Sigmoid colon (tissue), 7 donors: ENCODE data around the gene IL1R1. TPM values are rescaled to one million over a fixed set of nuclear protein-coding genes. Genes with fewer than 3 reads are reported as not detected.

Experiments used
- DNase-seq: peaks from one replicate; pipeline ENCODE4 v3.0.0-alpha.2; 2019
- H3K27ac ChIP-seq, 4 donors: fragments of 200-600 bp; sonication (generic); one replicate each; pipeline ENCODE4 v1.5.1; 2016 to 2019; ENCODE audit warnings: mild to moderate bottlenecking in 1 of 4
- H3K27me3 ChIP-seq, 3 donors: fragments of 200-600 bp; sonication (generic); one replicate each; pipeline ENCODE4 v1.5.1; 2019; ENCODE audit warnings: mild to moderate bottlenecking in 1 of 3
- H3K36me3 ChIP-seq, 4 donors: fragments of 200-600 bp; sonication (generic); one replicate each; pipeline ENCODE4 v1.5.1; 2016 to 2019
- H3K4me1 ChIP-seq, 4 donors: fragments of 200-600 bp; sonication (generic); one replicate each; pipeline ENCODE4 v1.5.1; 2017 to 2019
- H3K4me3 ChIP-seq, 4 donors: fragments of 200-600 bp; sonication (generic); one replicate each; pipeline ENCODE4 v1.5.1; 2017 to 2019; ENCODE audit warnings: mild to moderate bottlenecking in 2 of 4, moderate library complexity in 1 of 4
- H3K9me3 ChIP-seq, 4 donors: fragments of 200-600 bp in 3 of 4; sonication (generic) in 3 of 4; one replicate each; pipeline versions ENCODE4 v1.5.1 to v1.6.1; 2013 to 2019
- CTCF ChIP-seq, 4 experiments: fragments of 450-650 bp in 3 of 4; fragments of 200-600 bp in 1 of 4; IDR thresholded peaks; one replicate each; pipeline ENCODE4 v1.5.1; 2016 to 2019; ENCODE audit warnings: antibody characterized with exemption in 4 of 4, mild to moderate bottlenecking in 3 of 4, moderate library complexity in 2 of 4
- EP300 ChIP-seq, 4 donors: sonication (generic); formaldehyde crosslinking; IDR thresholded peaks; one replicate each; pipeline ENCODE4 v1.6.1; 2017; ENCODE audit warnings: antibody characterized with exemption in 4 of 4
- POLR2A ChIP-seq, 2 donors: fragments of 450-650 bp; IDR thresholded peaks; one replicate each; pipeline ENCODE4 v1.6.1; 2016; ENCODE audit warnings: antibody characterized with exemption in 2 of 2, mild to moderate bottlenecking in 2 of 2, moderate library complexity in 2 of 2
- POLR2AphosphoS5 ChIP-seq, 4 donors: sonication (generic); formaldehyde crosslinking; IDR thresholded peaks; one replicate each; pipeline ENCODE4 v1.6.1; 2017; ENCODE audit warnings: antibody characterized with exemption in 4 of 4
- WGBS, 2 donors: extraction: QIAGEN DNeasy Blood & Tissue Kit; methylation state at CpG; one replicate each; pipeline ENCODE4 v1.1.7; 2013; 5-methylcytosine and 5-hydroxymethylcytosine counted together
- intact Hi-C: fragments of 100-400 bp; cut with DNase I; formaldehyde crosslinking; loops from one replicate; pipeline ENCODE4 v1.15.1; 2023
- polyA plus RNA-seq, 3 donors: library from polyadenylated mRNA; stranded (reverse); fragments of 200-250 nt; gene quantifications; one replicate each; pipeline ENCODE4 v1.2.3, GENCODE V29; 2013
- total RNA-seq, 4 donors: library from RNA; depleted of rRNA; stranded (reverse); fragments of >200 nt; gene quantifications; one replicate each; pipeline ENCODE4 v1.1.0, GENCODE V29; 2016
- donor health status: healthy with polysubstance abuse.
- donor health status: Bipolar disorder and iron deficiency.
- donor health status: healthy.

Gene IL1R1
- total and polyA plus RNA-seq, 7 donors = 14.6 to 144 (median 43.2) TPM

- Histone ChIP-seq H3K36me3 (peaks cover 0 to 12% (median 0%) of the 10 kb centered on the region in 4 donors), H3K27ac (peak overlapping the region; percentile 82 to 88 (median 86)), H3K27me3 (no peaks in the 10 kb centered on the region), H3K9me3 (peaks cover 0 to 15% (median 3%) of the 10 kb centered on the region in 4 donors), H3K4me3 (peak overlapping the region; percentile 50 to 71 (median 62)), H3K4me1 (peaks cover 0 to 18% (median 6%) of the 10 kb centered on the region in 4 donors)
- intact Hi-C loops = loop anchor here (2.0 to 5.0 kb wide), 3 partner anchors 39 to 91 kb away; no protein-coding TSS in a partner anchor
- no peak for TF ChIP-seq POLR2AphosphoS5 (IDR thresholded peaks at IDR 0.05)
- no peak for TF ChIP-seq CTCF (IDR thresholded peaks at IDR 0.05)
- TF ChIP-seq POLR2A (IDR thresholded peaks at IDR 0.05) = no peak
- no peak for TF ChIP-seq EP300 (IDR thresholded peaks at IDR 0.05)
- WGBS, 2 donors = 78 to 86% methylated on average over 10 of the region's 10 CpGs
- peak; percentile 72 for DNase-seq
Observed at GRCh38 chr2:102143450-102143985, 972 bp downstream of the IL1R1 start.

GRCh38 chr2:102144128-102144527 is 1.6 kb downstream of the IL1R1 start:
- H3K9me3 ChIP-seq = peaks cover 0 to 15% (median 3%) of the 10 kb centered on the region in 4 donors
- WGBS, 2 donors = 71 to 72% methylated on average over 4 of the region's 4 CpGs
- H3K4me3 ChIP-seq = peak overlapping the region in 3 of 4 donors; percentile 59 to 71 (median 64)
- peak overlapping the region; percentile 82 to 88 (median 86) for H3K27ac ChIP-seq
- intact Hi-C loops = loop anchor here (5.0 kb wide), 1 partner anchor 92 kb away; no protein-coding TSS in a partner anchor
- no peak for TF ChIP-seq EP300 (IDR thresholded peaks at IDR 0.05)
- no peak for TF ChIP-seq POLR2A (IDR thresholded peaks at IDR 0.05)
- no peak for TF ChIP-seq CTCF (IDR thresholded peaks at IDR 0.05)
- TF ChIP-seq POLR2AphosphoS5 (IDR thresholded peaks at IDR 0.05) = no peak
- peaks cover 0 to 18% (median 6%) of the 10 kb centered on the region in 4 donors for H3K4me1 ChIP-seq
- no peaks in the 10 kb centered on the region for H3K27me3 ChIP-seq
- H3K36me3 ChIP-seq = peaks cover 0 to 12% (median 0%) of the 10 kb centered on the region in 4 donors
- DNase-seq = no peak

GRCh38 chr2:102145107-102145506 is 2.6 kb downstream of the IL1R1 start:
- H3K4me3 ChIP-seq = no peak overlapping the region
- no peak for TF ChIP-seq POLR2AphosphoS5 (IDR thresholded peaks at IDR 0.05)
- no peak for TF ChIP-seq CTCF (IDR thresholded peaks at IDR 0.05)
- no peak for TF ChIP-seq POLR2A (IDR thresholded peaks at IDR 0.05)
- no peak for TF ChIP-seq EP300 (IDR thresholded peaks at IDR 0.05)
- H3K27ac ChIP-seq = no peak overlapping the region
- WGBS, 2 donors = 87 to 94% methylated on average over 4 of the region's 4 CpGs
- no peaks in the 10 kb centered on the region for H3K27me3 ChIP-seq
- intact Hi-C loops = no loop called here
- peaks cover 0 to 15% (median 3%) of the 10 kb centered on the region in 4 donors for H3K9me3 ChIP-seq
- peaks cover 0 to 18% (median 6%) of the 10 kb centered on the region in 4 donors for H3K4me1 ChIP-seq
- peaks cover 0 to 12% (median 0%) of the 10 kb centered on the region in 4 donors for H3K36me3 ChIP-seq
- DNase-seq = no peak

- Histone ChIP-seq H3K27ac (no peak overlapping the region), H3K27me3 (no peaks in the 10 kb centered on the region), H3K36me3 (peaks cover 0 to 12% (median 0%) of the 10 kb centered on the region in 4 donors), H3K4me1 (peaks cover 0 to 18% (median 6%) of the 10 kb centered on the region in 4 donors), H3K9me3 (peaks cover 0 to 15% (median 3%) of the 10 kb centered on the region in 4 donors), H3K4me3 (no peak overlapping the region)
- TF ChIP-seq CTCF (IDR thresholded peaks at IDR 0.05) (no peak), POLR2AphosphoS5 (IDR thresholded peaks at IDR 0.05) (no peak), EP300 (IDR thresholded peaks at IDR 0.05) (no peak), POLR2A (IDR thresholded peaks at IDR 0.05) (no peak)
- intact Hi-C loops = no loop called here
- WGBS, 2 donors = 90 to 94% methylated on average over 4 of the region's 4 CpGs
- DNase-seq = no peak
Observed at GRCh38 chr2:102145934-102146333, 3.4 kb downstream of the IL1R1 start.
